Hepatocyte (in vitro differentiated cells): ENCODE data around the gene PYGM.
A peak's percentile ranks its signal among the peaks of the same experiment; 100 is the strongest.

Source experiments
- CTCF ChIP-seq: fragments of 200-600 bp; sonication (generic); IDR thresholded peaks from 2 replicates; pipeline ENCODE4 v1.5.1; 2016; ENCODE audit warnings: antibody characterized with exemption, mild to moderate bottlenecking; ENCODE audit not compliant: poor library complexity
- EZH2 ChIP-seq: fragments of 200-600 bp; sonication (generic); IDR thresholded peaks from 2 replicates; pipeline ENCODE4 v1.6.1; 2016; ENCODE audit warnings: antibody characterized with exemption, mild to moderate bottlenecking, borderline replicate concordance
- EZH2phosphoT487 ChIP-seq: fragments of 200-600 bp; sonication (generic); IDR thresholded peaks from one replicate; pipeline ENCODE4 v1.6.1; 2018; ENCODE audit warnings: antibody characterized with exemption, mild to moderate bottlenecking, low read depth, moderate library complexity; ENCODE audit not compliant: unreplicated experiment, severe bottlenecking

GRCh38 chr11:64744544-64745188 lies 15.1 kb downstream of the PYGM start:
- TF ChIP-seq CTCF (no peak), EZH2 (peak; percentile 1), EZH2phosphoT487 (no peak)
